Measurements from ENCODE around the gene KIF22.
"Not testable (repeated sequence)": the region's sequence is repeated elsewhere in the genome, so short reads cannot be mapped to it uniquely, and the experiment has no call there.

KIF22 gene

DNA sequence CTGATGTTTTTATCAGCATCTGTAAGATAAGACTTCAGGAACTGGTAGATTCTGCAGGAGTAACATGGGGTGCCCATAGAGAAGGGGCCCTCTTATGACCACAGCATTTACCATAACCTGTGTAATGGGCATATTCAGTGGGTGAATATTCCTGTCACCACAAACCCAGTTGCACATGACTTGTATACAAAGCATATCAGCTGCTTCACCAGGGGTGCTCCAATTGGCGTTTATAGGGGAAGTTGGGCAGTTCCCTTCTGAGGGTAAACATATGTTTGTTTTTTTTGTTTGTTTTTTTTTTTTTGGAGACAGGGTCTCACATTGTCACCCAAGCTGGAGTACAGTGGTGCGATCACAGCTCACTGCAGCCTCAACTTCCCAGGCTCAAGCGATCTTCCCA, 24.0 kb upstream of the KIF22 start:
- no peak for DNase-seq (ENCODE audit: low read depth, low spot score)

- DNase-seq (ENCODE audit: low read depth, low spot score): no peak
These were observed 23.5 kb upstream of the KIF22 start for GRCh38 chr16:29767062-29767461.

- no peak for DNase-seq (ENCODE audit: low read depth, low spot score)
These were observed 21.0 kb upstream of the KIF22 start for GRCh38 chr16:29769507-29769906.

DNA sequence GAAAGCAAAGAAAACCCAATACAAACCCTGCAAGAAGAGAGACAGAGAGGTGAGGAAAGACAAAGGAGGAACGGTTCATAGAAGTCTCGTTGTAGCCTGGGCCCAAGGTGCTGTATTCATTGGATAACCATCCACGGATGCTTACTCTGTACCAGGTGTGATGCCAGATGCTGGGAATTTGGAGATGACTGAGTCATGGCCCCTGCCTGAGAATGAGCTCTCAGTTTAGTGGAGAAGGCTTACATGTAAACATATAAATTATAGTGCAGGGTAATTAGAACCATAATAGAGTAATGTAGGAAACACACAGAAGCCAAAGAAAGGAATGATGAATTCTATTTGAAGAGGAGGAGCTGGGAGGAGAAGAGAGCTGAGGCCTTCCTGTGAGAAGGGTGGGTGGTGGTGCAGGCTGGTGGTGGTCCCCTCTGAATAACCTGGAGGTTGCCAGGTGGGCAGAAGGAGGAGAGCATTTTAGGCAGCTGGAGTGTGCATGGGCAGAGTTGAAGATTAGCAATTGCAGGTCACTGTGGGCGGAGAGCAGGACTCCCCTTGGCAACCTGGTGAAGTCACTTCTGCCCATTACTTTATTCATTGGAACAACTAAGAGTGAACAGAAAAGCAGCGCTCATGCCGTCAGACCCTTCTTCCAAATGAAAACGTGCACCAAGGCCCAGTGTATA, 20.2 kb upstream of the KIF22 start:
- no peak for DNase-seq (ENCODE audit: low read depth, low spot score)

- DNase-seq (ENCODE audit: low read depth, low spot score): not testable (repeated sequence)
These were observed 18.2 kb upstream of the KIF22 start for GRCh38 chr16:29772330-29772729.

GRCh38 chr16:29774730-29775129, 15.8 kb upstream of the KIF22 start:
- DNase-seq (ENCODE audit: low read depth, low spot score): no peak

DNA sequence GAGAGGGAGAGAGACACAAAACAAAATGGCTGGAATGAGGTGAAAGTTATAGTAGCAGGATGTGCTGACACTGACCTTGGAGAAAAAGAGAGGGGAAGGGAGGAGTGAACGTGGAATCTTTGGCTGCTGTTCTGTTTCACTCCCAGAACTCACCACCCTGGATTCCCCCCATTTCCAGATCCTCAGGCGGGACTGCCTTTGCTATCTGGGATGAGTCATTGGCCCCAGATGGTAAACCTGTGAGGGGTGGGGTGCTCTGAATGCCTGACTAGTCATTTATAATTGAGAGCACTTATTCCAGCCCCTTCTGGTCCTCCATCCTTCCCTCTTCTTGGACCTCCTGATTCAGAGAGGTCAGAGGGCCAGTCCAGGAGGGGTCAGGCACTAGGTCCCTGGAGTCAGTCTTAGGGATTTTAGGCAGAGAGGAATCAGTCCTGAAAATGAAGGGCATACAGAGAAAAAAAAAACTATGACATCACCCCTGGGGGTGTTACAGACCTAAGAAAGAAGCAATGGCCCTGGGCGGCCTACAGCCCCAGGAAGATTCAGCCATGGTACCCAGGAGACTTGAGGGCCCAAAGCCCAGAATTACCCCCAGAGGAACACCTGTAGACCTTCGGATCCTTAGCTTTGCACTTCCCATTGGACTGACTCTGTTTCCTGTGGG, 14.7 kb upstream of the KIF22 start:
- DNase-seq (ENCODE audit: low read depth, low spot score): no peak

DNA sequence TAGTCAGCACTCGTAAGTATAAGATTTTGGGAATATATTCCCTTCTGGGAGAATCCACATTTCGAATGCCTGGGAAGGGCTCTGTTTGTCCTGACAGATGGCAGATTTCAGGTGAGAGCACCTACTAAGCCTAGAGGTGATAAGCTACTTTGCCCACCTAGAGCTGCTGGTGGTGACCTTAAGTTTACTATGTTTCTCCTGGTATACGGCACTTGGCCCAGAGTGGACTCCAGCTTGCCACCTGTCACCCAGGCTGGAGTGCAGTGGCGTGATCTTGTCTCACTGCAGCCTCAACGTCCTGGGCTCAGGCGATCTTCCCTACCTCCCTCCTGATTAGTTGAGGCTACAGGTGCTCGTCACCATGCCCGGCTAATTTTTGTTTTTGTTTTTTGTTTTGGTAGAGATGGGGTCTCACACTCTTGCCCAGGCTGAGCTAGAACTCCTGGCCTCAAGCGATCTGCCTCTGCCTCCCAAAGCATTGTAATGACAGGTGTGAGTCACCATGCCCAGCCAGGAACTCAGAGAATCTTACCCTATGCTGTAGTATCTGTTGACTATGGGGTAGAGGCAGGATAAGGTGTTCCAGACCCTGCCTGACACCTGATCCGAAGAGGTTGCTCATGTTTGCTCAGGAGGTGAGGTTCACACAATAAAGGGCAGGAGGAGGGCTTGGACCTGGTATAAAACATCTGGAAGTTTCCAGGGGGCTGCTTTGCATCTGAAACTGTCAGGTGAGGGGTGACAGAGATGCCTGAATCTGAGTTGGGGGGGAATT, 12.8 kb upstream of the KIF22 start, which contains the start of gene ZG16:
TSS of gene ZG16 (plus strand) at position 681 of the 775 bp plus-strand sequence. CDS start 1,011 bp downstream, outside the sequence.
- no peak for DNase-seq (ENCODE audit: low read depth, low spot score)

- no peak for DNase-seq (ENCODE audit: low read depth, low spot score)
These were observed 11.1 kb upstream of the KIF22 start for GRCh38 chr16:29779474-29779873.

DNA sequence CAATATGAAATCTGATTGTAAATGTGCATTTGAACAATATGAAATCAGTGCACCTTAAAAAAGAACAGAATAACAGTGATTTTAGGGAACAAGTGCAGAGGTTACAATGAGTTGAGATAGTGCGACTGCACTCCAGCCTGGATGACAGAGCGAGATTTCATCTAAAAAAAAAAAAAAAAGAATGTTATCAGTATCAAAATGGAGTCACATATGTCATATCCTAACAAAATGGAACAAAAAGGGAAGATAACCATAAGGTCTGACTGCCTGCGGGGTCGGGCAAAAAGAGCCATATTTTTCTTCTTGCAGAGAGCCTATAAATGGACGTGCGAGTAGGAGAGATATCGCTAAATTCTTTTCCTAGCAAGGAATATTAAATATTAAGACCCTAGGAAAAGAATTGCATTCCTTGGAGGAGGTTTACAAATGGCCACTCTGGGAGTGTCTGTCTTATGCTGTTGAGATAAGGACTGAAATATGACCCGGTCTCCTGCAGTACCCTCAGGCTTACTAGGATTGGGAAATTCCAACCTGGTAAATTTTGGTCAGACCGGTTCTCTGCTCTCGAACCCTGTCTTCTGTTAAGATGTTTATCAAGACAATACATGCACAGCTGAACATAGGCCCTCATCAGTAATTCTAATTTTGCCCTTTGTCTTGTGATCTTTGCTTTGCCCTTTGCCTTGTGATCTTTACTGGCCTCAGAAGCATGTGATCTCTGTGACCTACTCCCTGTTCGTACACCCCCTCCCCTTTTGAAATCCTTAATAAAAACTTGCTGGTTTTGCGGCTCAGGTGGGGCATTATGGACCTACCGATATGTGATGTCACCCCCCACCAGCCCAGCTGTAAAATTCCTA, 7.2 kb upstream of the KIF22 start:
- DNase-seq (ENCODE audit: low read depth, low spot score): not testable (repeated sequence)

- DNase-seq (ENCODE audit: low read depth, low spot score): no peak
These were observed 6.4 kb upstream of the KIF22 start for GRCh38 chr16:29784157-29784556.

DNA sequence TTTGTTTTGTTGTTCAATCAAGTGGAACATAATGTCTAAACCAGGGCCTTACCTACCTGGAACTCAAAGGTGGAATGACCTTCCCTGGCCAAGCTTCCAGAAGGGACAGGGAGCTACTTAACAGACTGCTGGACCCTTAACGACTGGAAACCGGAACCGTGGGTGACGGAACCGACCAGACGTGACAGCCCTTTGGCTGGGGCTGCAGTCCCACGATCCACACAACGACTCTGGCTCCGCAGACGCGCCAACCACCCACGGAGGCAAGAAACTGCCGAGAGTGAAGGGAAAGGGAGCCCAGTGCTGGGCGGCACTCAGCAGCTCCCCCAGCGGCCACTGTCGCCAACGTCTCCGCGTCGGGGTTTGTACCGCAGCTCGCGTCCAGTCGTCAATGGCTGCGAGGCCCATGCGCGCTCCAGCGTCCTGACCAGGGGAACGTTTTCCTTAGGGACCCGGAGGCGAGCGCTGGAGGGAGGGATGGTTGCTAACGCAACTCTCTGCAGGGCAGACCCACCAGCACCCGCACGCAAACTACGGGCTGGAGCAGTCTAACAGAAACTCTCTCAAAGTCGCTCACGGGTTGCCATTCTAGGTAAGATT, 5.5 kb upstream of the KIF22 start:
- DNase-seq (ENCODE audit: low read depth, low spot score): no peak

- not testable (repeated sequence) for DNase-seq (ENCODE audit: low read depth, low spot score)
These were observed 3.4 kb upstream of the KIF22 start for GRCh38 chr16:29787155-29787554.

- DNase-seq (ENCODE audit: low read depth, low spot score): no peak
These were observed 772 bp upstream of the KIF22 start for GRCh38 chr16:29789775-29790182.

DNA sequence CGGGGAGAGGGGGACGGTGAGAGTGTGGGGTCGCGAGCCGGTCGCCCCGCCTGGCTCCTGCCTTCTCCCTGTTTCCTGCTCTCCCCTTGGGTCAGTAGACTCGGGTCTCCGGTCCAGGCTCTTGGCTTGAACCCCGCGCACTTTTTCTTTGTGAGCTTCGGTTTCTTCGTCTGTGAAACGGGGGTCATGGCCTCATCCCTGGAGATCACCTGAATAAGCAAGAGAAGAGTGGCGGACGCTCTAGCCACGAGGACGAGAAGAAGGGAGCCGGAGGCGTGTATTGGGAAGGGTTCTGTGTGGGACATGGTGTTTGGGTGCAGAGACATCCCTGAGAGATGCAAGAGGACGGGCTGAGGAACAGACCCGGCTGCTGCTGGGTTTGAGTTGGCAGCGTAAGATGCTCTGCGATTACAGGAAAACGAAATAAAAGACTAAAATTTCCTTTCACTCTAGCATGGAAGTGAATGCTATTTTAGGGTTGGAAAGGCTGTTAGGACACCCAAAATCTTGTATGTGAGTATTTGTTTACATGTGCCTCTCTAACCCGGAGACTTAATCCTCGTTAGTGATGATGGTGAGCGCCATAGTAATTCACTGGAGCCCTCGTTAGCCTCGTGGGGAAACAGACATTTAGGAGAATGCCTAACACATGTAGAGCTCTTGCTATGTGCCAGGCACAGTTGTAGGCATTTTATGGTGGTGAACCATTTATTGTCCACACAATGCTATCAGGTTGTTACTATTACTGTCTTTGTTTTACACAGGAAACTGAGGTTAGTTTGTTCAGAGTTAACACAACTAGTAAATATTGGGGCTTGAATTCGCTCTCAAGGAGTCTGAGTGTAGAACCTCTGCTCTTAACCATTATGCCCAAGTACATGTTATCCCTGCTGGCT, 646 bp downstream of the KIF22 start:
- DNase-seq (ENCODE audit: low read depth, low spot score): no peak

- no peak for DNase-seq (ENCODE audit: low read depth, low spot score)
These were observed 1.6 kb downstream of the KIF22 start for GRCh38 chr16:29791845-29792807.

GRCh38 chr16:29793153-29793552, 2.6 kb downstream of the KIF22 start:
- not testable (repeated sequence) for DNase-seq (ENCODE audit: low read depth, low spot score)

DNA sequence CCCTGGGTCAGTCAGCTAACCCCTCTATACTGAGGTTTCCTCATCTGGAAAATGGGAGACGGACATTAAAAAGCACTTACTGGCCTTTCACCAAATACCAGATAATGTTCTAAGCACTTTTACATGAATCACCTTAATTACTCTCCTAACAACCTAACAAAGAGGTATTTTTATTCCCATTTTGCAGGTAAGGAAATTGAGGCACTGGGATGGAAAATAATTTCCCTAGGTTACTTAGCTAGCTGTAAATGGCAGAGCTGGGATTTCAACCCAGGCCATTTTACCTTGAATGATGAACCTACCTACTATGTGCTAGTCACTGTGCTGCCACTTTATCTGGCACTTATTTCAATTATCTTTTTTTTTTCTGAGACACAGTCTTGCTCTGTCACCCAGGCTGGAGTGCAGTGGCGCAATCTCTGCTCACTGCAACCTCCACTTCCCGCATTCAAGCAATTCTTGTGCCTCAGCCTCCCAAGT, 3.7 kb downstream of the KIF22 start:
- DNase-seq (ENCODE audit: low read depth, low spot score): no peak

DNA sequence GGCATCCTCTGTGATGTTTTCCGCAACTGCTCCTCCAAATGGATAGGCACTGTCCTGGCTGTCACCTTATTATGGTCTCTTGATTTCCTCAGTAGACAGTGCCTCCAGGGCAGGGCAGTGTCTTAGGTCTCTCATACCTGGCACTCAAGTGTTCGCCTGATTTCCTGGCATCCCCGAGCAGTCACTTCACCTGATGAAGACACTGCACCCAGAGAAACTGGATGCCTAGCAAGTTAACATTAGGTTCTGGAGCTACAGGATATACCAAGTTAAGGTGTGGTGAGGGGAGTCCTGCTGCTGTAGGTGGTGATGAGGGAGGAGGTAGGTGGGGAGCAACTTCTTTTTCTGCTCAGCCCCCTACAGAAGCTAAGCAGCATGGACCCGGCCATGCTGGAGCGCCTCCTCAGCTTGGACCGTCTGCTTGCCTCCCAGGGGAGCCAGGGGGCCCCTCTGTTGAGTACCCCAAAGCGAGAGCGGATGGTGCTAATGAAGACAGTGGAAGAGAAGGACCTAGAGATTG, 11.9 kb downstream of the KIF22 start:
- no peak for DNase-seq (ENCODE audit: low read depth, low spot score)

Data from smooth muscle cell of the brain vasculature (primary cell).